ENCODE measurements around the gene LRRC49.
"Not testable (repeated sequence)": the region's sequence is repeated elsewhere in the genome, so short reads cannot be mapped to it uniquely, and the experiment has no call there.

Gene LRRC49

GRCh38 chr15:70869346-70869745 is 23.3 kb upstream of the LRRC49 start:
- no peak for DNase-seq

DNA sequence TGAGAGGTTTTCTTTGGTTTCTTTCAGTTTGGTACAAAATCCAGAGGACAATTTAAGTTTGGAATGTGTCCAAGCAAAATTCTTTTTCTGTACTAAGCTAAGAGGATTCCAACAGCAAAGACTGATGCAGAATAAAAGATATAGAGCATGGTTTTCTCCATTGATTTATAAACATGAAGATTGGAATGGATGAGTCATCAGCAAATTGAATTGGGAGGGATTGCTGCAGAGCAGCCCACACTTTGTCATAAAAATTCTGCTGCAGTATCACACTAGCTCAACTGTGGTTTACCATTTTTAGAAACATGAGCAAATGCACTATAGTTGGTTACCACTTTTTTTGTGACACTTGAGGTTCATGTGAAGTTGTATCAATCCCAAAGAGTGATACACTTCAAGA is 22.6 kb upstream of the LRRC49 start:
- DNase-seq: no peak

GRCh38 chr15:70871490-70871889 is 21.1 kb upstream of the LRRC49 start:
- not testable (repeated sequence) for DNase-seq

DNA sequence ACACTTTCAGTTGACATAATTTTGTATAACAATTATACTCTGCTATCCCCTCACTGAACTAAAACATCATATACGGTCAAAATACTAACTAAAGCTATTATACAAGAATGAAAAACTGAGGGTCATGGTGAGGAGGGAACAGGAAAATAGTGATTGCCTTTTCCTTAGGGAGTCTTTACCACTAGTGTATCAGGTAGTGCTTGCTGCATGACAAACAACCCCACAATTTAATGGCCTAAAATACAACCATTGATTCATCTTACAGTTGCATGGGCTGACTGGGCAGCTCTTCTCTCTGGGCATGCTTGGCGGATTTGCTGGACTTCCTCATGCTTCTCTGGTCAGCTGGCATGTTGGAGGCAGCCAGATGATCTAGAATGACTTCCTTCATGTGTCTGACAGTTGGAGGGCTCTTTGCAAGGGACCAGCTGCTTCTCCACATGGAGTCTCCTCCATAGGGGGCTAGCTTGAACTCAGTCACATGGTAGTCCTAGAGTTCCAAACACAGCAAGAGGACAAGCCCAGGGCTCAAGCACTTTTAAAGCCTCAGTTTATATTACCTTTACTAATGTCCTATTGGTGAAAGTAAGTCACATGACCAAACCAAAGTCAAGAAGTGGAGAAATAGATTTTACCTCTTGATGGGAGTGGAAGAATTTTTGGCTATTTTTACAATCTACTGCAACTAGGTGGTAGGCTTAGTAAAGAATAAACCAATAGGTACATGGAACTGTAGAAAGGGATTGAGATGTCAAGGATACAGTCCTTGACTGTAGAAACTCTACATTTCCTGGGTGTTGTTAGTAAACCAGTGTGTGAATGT is 19.2 kb upstream of the LRRC49 start:
- no peak for DNase-seq

- no peak for DNase-seq
Measured at GRCh38 chr15:70875001-70875782, 17.4 kb upstream of the LRRC49 start.

DNA sequence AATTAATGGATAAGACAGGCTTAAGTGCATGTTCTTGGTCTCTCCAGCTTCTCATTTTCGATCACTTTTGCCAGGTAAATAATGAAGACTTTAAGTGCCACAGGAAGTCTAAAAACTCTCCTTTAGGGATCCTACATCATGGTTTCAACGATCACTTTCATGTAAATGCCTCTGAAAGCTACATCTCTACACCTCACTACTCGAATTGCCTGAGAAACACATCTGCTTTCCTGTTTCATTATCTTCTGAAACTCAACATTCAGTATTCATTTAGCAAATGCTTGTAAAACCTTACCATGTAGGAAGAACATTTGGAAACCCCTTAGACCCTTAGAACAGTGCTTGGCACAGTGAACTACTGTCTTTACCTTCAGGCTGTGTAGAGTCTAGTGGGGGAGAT is 16.6 kb upstream of the LRRC49 start:
- DNase-seq: no peak

DNA sequence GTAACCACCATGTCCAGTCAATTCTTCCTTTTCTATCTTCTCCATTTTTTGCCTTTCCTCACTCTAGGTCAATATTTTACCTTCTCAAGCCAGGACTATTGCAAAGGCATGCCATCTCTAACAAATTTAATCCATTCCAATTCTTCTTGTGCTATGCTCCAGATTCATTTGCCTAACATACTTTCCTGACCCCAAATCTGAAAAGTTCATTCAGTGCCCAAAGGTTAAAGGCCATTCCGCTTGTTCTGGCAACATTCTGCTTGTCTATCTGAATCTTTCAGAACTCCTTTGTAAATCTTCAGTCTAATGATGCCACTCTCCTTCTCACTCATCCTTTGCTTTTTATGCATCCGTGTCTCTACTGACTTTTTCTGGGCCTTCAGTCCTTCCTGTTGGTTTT is 15.9 kb upstream of the LRRC49 start:
- DNase-seq: no peak

DNA sequence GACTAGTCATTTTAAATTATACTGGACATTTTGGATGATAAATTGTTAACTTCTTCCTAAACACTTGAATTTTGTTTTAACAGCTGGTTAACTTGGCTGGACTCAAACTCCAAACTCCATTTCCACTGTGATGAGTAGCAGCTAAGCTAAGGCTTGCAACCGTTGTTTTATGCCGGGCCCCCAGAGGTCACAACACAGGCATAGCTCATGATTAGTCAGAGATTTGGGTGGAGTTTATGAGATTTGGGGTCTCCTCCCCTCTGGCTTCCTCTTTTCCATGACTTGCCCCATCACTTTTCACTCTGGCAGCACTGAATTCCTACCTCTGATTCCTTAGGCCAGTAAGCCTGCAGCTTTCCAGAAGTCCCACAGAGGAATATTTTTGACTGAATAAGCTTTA is 13.2 kb upstream of the LRRC49 start:
- DNase-seq: no peak

DNA sequence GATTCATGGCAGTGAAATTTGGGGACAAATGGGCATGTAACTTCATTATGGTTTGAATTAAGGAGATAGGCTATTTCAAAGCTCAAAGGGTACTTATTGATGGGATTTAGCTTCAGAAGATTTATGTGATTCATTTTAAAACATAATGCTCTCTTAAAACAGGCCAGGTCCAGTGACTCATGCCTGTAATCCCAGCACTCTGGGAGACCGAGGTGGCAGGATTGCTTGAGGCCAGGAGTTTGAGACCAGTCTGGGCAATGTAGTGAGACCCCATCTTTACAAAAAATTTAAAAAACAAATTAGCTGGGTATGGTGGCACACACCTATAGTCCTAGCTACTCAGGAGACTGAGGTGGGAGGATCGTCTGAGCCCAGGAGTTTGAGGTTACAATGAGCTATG is 11.8 kb upstream of the LRRC49 start:
- no peak for DNase-seq

DNA sequence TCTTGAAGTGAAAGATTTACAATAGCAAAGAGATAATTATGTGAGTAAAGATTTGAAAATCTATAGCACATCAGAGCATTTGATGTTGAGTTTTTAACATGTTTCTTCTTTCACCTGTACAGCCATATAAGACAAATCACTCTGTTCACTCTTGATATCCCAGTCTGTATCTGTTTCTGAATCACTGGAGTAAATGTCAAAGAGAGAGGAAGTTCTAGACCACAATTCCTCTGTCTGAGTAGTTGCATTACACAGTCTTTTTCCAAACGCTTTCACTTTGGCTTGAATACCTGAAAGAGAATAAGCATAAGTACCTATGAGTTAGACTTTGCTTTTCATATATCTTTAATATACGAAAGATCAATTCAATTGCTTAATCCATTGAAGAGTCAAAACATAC is 10.3 kb upstream of the LRRC49 start:
- DNase-seq: no peak

- no peak for DNase-seq
Measured at GRCh38 chr15:70892912-70893560, 410 bp downstream of the LRRC49 start.

DNA sequence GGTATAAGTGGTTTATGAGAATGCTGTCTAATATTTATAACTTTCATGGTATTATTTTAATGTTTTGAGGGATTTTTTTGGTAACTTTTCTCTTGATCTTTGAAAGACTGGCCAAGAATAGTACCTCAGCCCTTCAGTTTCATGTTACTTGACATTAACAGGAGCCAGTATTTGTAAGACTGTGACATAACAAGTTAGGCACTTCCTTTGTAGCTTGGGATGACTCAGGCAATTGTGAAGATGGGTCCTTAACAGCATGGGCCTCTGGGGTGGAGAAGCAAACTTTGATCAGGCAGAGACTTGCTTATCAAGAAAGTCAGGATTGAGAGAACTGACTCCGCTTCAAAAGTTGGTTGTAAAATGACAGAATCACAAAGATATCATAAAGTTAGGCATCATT is 9.5 kb downstream of the LRRC49 start:
- no peak for DNase-seq

GRCh38 chr15:70906842-70907241 is 14.2 kb downstream of the LRRC49 start:
- DNase-seq: no peak

- no peak for DNase-seq
Measured at GRCh38 chr15:70907784-70908471, 15.3 kb downstream of the LRRC49 start.

DNA sequence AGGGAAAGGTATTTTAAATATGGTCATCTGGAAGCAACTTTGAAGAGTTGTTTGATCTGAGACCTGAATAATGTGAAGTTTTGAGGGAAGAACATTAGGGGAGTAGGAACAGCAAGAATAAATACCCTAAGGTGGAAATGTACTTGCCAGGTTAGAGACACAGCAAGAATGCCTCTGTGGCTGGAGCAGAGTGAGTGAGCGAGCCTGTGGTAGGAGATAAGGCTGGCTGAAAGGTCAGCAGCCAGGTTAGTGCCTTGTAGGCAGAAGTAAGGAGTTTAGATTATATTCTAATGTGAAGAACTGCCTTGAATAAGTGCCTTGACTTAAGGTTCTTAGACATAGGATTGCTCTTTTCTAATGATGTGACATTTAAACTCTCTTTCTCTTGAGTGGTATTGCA is 18.3 kb downstream of the LRRC49 start:
- no peak for DNase-seq

DNA sequence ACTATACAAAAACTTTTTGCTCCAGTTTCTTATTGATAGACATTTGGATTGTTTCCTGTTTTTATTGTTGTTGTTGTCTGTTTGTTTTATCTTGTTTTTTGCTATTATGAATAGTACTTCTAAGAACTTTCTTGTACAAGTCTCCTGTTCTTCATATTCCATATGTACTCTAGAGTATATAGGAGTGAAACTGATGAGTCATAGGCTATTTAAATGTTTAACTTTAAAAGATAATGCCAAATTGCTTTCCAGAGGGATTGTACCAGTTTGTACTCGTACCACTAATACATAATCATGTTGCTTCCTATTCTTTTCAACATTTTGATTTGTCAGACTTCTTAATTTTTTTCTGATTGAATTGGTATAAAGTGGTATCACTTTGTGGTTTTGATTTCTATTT is 19.6 kb downstream of the LRRC49 start:
- no peak for DNase-seq

GRCh38 chr15:70916531-70916930 is 23.9 kb downstream of the LRRC49 start:
- no peak for DNase-seq

DNA sequence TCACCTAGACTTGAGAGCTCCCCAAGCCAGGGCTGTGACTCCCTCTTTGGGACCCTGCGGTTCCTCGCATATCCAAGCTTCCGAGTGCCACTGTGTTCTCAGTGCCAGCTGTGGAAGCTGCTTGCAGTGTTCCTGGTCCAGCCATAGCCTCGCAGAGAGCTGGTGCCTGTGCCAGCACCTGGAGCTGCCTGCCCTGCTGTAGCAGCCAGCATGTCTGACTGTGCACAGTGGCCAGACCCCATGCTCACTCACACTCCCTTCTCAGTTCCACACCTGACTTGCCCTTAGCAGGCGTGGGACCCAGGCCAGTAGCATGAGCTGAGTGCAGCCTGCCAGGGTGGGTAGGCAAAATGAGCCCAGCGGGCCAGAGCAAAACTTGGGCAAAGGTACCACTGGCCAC is 25.3 kb downstream of the LRRC49 start:
- no peak for DNase-seq

DNA sequence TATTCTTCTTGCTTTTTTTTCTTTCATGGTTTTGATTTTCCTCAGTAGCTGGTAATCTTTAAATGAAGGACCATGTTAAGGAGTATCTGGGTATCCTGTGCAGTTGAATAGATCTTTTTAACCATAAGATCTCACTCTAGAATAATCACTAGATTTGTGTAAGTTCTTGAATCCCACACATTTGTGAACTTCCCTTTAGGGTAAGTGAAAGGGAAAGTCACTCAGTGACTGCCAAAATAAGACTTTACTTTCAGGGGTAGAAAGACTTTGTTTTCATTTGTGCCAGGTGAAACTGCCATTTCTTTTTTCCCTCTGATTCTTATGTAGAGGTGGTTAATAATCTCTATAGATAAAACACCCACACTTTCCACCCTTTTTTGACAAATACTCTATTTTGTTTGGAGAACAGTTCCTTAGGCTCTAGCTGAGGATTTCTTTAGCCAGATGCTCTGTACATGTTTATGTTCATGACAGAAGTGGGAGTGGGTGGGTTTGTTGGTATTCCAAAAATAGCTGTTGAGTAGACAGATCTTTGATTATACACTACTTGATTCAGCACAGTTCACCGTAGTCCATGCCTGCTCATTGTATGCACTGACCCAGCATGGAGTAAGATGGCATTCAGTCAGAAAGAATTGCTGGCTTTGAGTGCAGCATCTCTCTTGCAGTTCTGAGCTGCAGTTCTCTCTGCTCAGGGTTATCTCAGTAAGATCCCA is 28.5 kb downstream of the LRRC49 start:
- DNase-seq: no peak

DNA sequence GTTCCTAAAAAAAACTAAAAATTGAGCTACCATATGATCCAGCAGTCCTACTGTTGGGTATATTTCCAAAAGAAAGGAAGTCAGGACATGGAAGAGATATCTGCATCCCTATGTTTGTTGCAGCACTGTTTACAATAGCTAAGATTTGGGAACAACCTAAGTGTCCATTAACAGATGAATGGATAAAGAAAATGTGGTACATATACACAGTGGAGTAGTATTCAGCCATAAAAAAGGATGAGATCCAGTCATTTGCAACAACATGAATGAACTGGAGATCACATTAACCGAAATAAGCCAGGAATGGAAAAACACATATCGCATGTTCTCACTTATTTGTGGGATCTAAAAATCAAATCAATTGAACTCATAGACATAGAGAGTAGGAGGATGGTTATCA is 29.5 kb downstream of the LRRC49 start:
- DNase-seq: no peak

DNA sequence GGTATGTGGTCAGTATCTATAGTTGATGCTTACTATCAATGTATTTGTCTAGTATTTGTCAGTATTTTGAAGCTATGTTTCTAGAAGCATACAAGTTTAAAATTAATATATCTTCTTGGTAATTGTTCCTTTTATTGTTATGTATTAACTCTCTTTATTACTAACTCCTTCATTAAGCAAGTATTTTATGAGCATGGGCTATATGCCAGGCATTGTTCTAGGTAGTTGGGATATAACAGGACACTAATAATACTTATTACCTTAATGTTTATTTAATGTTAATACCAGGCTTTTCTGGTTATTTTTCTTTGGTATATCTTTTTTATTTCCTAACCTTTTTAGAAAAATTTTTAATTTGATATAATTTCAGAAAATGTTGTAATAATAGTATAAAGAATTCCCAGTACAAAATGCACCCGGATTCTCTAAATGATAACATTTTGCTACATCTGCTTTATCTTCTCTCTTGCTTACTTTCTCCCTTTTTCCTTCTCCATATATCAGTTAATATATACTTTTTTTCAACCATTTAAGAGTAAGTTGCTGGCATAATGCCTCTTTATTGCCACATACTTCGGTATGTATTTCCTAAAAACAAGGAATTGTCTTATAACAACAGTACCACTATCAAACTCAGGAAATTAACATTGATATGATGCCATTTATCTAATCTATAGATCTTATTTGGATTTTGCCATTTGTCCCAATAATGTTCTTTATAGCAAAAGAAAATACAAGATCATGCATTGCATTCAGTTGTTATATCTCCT is 30.9 kb downstream of the LRRC49 start:
- no peak for DNase-seq

- not testable (repeated sequence) for DNase-seq
Measured at GRCh38 chr15:70926914-70927313, 34.3 kb downstream of the LRRC49 start.
